Chondrocyte (in vitro differentiated cells): ENCODE measurements around the gene KRT13. TPM values are rescaled to one million over a fixed set of nuclear protein-coding genes. Genes with fewer than 3 reads are reported as not detected.

Experiments used
- DNase-seq: peaks from one replicate; pipeline ENCODE4 v3.0.0; 2021; ENCODE audit warnings: mixed read lengths, low spot score
- H3K27ac Mint-ChIP-seq: one replicate; pipeline ENCODE4 v1.8.0; 2021; ENCODE audit warnings: mild to moderate bottlenecking, moderate library complexity, mixed read lengths; ENCODE audit not compliant: unreplicated experiment
- H3K27me3 Mint-ChIP-seq: 2 replicates; pipeline ENCODE4 v1.8.0; 2021; ENCODE audit warnings: low read depth, mixed read lengths
- H3K36me3 Mint-ChIP-seq: 2 replicates; pipeline ENCODE4 v1.8.0; 2021; ENCODE audit warnings: low read depth, mixed read lengths
- H3K4me1 Mint-ChIP-seq: 2 replicates; pipeline ENCODE4 v1.8.0; 2021; ENCODE audit warnings: low read depth, mild to moderate bottlenecking, mixed read lengths
- H3K4me3 Mint-ChIP-seq: one replicate; pipeline ENCODE4 v1.8.0; 2021; ENCODE audit warnings: mild to moderate bottlenecking, moderate library complexity, mixed read lengths; ENCODE audit not compliant: unreplicated experiment
- H3K9me3 Mint-ChIP-seq: 2 replicates; pipeline ENCODE4 v1.8.0; 2021; ENCODE audit warnings: low read depth, mixed read lengths
- total RNA-seq: library from RNA; stranded (reverse); gene quantifications from 3 replicates; pipeline ENCODE4 v1.2.1, GENCODE V29; 2021
- TF ChIP-seq, protein P1 (sequence below): fragments of 200-600 bp; sonication (generic); IDR thresholded peaks from 2 replicates; pipeline ENCODE4 v1.5.0; 2021; ENCODE audit warnings: antibody characterized with exemption, mild to moderate bottlenecking, moderate library complexity

KRT13 gene
- total RNA-seq, 1 donor from 2014 or later, result not detected

DNA sequence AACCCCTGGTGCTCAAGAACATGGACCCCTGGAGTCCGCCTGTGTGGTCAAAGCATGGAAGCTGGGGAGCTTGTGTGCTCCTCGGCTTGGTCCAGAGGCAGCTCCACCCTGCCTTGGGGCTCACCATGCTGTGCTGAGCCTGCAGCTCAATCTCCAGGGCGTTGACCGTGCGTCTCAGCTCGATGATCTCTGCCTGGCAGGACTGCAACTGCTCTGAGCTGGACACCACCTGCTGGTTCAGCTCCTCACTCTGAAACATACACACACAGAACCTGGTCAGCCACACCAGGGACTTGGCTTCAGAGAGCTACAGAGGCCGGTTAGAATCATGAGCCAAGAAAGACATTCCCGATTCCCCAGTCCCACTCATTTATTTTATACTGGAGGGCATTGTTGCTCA is 27.2 kb downstream of the KRT13 start:
- H3K27me3 Mint-ChIP-seq, result peaks cover 3% of the 10 kb centered on the region
- H3K9me3 Mint-ChIP-seq, result peaks cover 2% of the 10 kb centered on the region
- no peak overlapping the region for H3K27ac Mint-ChIP-seq
- no peak for DNase-seq
- TF ChIP-seq, protein P1, sequence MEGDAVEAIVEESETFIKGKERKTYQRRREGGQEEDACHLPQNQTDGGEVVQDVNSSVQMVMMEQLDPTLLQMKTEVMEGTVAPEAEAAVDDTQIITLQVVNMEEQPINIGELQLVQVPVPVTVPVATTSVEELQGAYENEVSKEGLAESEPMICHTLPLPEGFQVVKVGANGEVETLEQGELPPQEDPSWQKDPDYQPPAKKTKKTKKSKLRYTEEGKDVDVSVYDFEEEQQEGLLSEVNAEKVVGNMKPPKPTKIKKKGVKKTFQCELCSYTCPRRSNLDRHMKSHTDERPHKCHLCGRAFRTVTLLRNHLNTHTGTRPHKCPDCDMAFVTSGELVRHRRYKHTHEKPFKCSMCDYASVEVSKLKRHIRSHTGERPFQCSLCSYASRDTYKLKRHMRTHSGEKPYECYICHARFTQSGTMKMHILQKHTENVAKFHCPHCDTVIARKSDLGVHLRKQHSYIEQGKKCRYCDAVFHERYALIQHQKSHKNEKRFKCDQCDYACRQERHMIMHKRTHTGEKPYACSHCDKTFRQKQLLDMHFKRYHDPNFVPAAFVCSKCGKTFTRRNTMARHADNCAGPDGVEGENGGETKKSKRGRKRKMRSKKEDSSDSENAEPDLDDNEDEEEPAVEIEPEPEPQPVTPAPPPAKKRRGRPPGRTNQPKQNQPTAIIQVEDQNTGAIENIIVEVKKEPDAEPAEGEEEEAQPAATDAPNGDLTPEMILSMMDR, result no peak
- H3K4me3 Mint-ChIP-seq, result no peak overlapping the region
- no peaks in the 10 kb centered on the region for H3K4me1 Mint-ChIP-seq
- no peaks in the 10 kb centered on the region for H3K36me3 Mint-ChIP-seq

DNA sequence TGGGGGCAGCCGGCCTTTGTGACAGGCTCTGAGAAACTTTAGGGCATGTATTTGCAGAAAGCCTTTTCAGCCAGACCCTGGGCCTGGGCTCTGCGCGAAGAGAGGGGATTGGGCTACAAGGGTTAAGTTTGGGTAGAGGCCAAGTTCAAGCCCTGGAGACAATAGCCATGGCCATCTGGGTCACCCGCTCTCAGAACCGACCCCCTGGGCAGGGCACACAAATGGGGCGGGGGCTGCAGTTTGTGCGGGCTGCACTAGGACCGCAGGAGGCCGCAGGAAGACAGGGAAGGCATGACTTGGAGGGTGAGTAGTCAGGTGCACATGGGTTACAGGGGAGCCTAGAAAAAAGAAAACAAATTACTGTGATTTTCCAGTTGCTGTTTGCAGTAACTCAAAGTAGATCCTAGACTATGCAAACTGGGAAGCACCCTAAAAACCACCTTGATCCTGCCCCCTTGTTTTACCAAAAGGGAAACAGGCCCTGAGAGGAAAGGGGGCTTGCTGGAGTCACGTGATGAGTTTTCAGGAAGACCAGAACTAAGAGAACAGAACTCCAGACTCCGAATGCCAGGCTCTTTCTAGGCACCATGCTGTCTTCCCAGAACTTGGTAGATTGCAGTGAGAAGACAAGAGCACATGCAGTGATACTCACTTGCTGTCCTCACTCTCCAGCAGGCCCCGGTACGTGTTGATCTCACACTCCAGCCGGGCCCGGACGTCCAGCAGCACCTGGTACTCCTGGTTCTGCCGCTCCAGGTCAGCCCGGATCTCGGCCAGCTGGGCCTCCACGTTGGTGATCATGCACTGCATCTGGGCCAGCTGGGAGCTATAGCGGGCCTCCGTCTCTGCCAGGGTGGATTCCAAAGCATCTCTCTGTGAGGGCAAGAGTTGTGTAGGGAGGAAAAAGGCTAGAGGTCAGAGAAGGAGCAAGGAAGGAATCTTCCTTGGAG is 28.3 kb downstream of the KRT13 start:
- Mint-ChIP-seq H3K27ac (no peak overlapping the region), H3K4me1 (no peaks in the 10 kb centered on the region), H3K9me3 (peaks cover 3% of the 10 kb centered on the region), H3K4me3 (no peak overlapping the region), H3K36me3 (no peaks in the 10 kb centered on the region), H3K27me3 (peaks cover 5% of the 10 kb centered on the region)
- DNase-seq, result no peak
- TF ChIP-seq, protein P1, result no peak

DNA sequence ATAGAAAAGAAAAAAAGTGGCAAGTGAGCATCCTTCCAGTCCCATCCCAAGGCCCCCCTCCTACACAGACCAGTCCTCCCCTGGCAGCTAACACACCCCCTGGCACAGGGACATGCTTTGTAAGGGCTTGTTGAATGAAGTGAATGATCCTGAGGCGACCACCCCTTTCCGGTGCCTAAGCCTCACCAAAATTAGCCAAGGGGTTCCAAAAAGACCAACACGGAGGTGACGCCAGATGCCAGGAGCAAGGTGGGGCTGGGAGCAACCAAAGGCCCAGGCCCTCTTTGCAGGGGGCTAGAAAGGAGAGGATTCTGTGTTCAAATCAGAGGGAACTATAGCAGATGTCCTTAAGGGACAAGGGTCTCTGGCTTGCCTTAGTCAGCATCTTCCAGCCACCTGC is 30.0 kb downstream of the KRT13 start:
- Mint-ChIP-seq H3K27me3 (peaks cover 2% of the 10 kb centered on the region), H3K27ac (no peak overlapping the region), H3K9me3 (peaks cover 16% of the 10 kb centered on the region), H3K4me1 (no peaks in the 10 kb centered on the region), H3K36me3 (peaks cover 10% of the 10 kb centered on the region), H3K4me3 (no peak overlapping the region)
- TF ChIP-seq, protein P1, result no peak
- no peak for DNase-seq

DNA sequence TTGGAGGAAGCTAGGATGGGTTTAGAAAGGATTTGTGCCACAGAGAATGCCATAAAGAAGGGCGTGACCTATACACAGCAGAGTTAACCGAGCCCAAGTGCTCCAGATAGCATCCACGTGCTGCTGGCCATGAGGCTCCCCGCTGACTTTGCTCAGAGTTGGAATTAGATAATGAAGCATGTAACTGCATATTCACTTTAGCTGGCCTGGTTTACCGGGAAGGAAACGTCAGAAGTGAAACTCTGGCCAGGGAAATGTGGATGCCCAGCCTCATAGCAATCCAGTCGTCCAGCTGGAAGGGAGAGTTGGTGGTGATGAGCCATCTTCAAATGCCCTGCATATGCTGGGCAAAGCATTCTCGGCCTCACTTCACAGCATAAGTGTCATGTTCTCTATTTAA is 30.5 kb downstream of the KRT13 start:
- Mint-ChIP-seq H3K4me1 (no peaks in the 10 kb centered on the region), H3K9me3 (peaks cover 16% of the 10 kb centered on the region), H3K27me3 (peaks cover 2% of the 10 kb centered on the region), H3K4me3 (no peak overlapping the region), H3K27ac (no peak overlapping the region), H3K36me3 (peaks cover 10% of the 10 kb centered on the region)
- DNase-seq, result no peak
- TF ChIP-seq, protein P1, result no peak

DNA sequence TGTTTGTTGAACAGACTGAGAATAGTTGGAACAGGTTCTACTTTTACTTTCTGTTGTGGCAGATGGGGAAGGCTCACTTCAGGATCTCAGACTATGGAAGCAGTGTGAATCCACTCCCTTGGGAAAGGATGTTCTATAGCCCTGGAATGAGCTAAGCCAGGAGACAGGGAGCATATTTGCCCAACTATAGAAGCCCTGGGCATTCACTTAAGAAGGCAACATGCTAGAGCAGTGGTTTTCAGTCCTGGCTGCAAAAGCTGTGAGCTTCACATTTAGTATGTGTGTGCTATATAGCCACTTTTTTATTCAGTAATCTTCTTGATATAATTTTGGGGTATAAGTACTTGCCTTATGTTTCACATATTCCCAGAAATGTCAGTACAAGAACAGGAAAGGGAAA is 37.1 kb downstream of the KRT13 start:
- Mint-ChIP-seq H3K36me3 (peaks cover 10% of the 10 kb centered on the region), H3K4me3 (no peak overlapping the region), H3K9me3 (peaks cover 29% of the 10 kb centered on the region), H3K27ac (no peak overlapping the region), H3K4me1 (peaks cover 13% of the 10 kb centered on the region), H3K27me3 (peaks cover 2% of the 10 kb centered on the region)
- TF ChIP-seq, protein P1, result no peak
- DNase-seq, result no peak
